ENCODE data around the gene ISCU. TPM values are rescaled to one million over a fixed set of nuclear protein-coding genes. Genes with fewer than 3 reads are reported as not detected.

The ISCU gene
- total RNA-seq, 1 donor from 2014 or later: 134 TPM

- peak; percentile 55 for DNase-seq (ENCODE audit: low read depth)
- H3K27me3 ChIP-seq (ENCODE audit: control insufficient read depth, insufficient read depth, low read length): no peaks in the 10 kb centered on the region
- H3K4me3 ChIP-seq (ENCODE audit: low read depth, low read length): no peak overlapping the region
- no peaks in the 10 kb centered on the region for H3K36me3 ChIP-seq (ENCODE audit: control insufficient read depth, insufficient read depth, low read length)
- TF ChIP-seq CTCF (IDR thresholded peaks at IDR 0.05; ENCODE audit: insufficient read depth, low read length, poor library complexity, severe bottlenecking): no peak
Observed at GRCh38 chr12:108605000-108605689, 42.7 kb downstream of the ISCU start.

DNA sequence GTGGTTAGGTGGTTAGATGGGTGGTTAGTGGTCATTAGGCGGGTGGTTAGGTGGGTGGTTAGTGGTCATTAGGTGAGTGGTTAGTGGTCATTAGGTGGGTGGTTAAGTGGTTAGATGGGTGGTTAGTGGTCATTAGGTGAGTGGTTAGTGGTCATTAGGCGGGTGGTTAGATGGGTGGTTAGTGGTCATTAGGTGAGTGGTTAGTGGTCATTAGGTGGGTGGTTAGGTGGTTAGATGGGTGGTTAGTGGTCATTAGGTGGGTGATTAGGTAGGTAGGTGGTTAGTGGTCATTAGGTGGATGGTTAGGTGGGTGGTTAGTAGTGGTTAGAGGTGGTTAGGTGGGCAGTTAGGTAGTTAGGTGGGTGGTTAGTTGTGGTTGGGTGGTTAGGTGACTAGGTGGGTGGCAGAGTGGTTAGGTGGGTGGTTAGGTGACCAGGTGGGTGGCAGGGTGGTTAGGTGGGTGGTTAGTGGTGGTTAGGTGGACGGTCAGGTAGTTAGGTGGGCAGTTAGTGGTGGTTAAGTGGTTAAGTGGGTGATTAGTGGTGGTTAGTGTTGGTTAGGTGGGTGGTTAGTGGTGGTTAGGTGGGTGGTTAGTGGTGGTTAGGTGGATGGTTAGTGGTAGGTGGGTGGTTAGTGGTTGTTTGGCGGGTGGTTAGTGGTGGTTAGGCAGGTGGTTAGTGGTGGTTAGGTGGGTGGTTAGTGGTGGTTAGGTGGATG lies 43.5 kb downstream of the ISCU start:
- no peak for DNase-seq (ENCODE audit: low read depth)
- H3K27me3 ChIP-seq (ENCODE audit: control insufficient read depth, insufficient read depth, low read length): no peaks in the 10 kb centered on the region
- no peak for TF ChIP-seq CTCF (IDR thresholded peaks at IDR 0.05; ENCODE audit: insufficient read depth, low read length, poor library complexity, severe bottlenecking)
- no peak overlapping the region for H3K4me3 ChIP-seq (ENCODE audit: low read depth, low read length)
- no peaks in the 10 kb centered on the region for H3K36me3 ChIP-seq (ENCODE audit: control insufficient read depth, insufficient read depth, low read length)

GRCh38 chr12:108606492-108606891 lies 44.1 kb downstream of the ISCU start:
- TF ChIP-seq CTCF (IDR thresholded peaks at IDR 0.05; ENCODE audit: insufficient read depth, low read length, poor library complexity, severe bottlenecking): no peak
- DNase-seq (ENCODE audit: low read depth): no peak
- Histone ChIP-seq H3K36me3 (ENCODE audit: control insufficient read depth, insufficient read depth, low read length) (no peaks in the 10 kb centered on the region), H3K27me3 (ENCODE audit: control insufficient read depth, insufficient read depth, low read length) (no peaks in the 10 kb centered on the region), H3K4me3 (ENCODE audit: low read depth, low read length) (no peak overlapping the region)

GRCh38 chr12:108607981-108608600 lies 45.7 kb downstream of the ISCU start:
- TF ChIP-seq CTCF (IDR thresholded peaks at IDR 0.05; ENCODE audit: insufficient read depth, low read length, poor library complexity, severe bottlenecking): no peak
- no peak for DNase-seq (ENCODE audit: low read depth)
- Histone ChIP-seq H3K36me3 (ENCODE audit: control insufficient read depth, insufficient read depth, low read length) (no peaks in the 10 kb centered on the region), H3K27me3 (ENCODE audit: control insufficient read depth, insufficient read depth, low read length) (no peaks in the 10 kb centered on the region), H3K4me3 (ENCODE audit: low read depth, low read length) (no peak overlapping the region)

- DNase-seq (ENCODE audit: low read depth): no peak
- no peaks in the 10 kb centered on the region for H3K27me3 ChIP-seq (ENCODE audit: control insufficient read depth, insufficient read depth, low read length)
- H3K36me3 ChIP-seq (ENCODE audit: control insufficient read depth, insufficient read depth, low read length): no peaks in the 10 kb centered on the region
- H3K4me3 ChIP-seq (ENCODE audit: low read depth, low read length): no peak overlapping the region
- no peak for TF ChIP-seq CTCF (IDR thresholded peaks at IDR 0.05; ENCODE audit: insufficient read depth, low read length, poor library complexity, severe bottlenecking)
Observed at GRCh38 chr12:108608616-108609015, 46.2 kb downstream of the ISCU start.
